Activated CD8-positive, alpha-beta memory T cell treated with anti-CD3 and anti-CD28 coated beads, Interleukin-2, amount 50 U/mL, for 48 hours (primary cell): ENCODE results near the gene GPR137C.

Experiments
- DNase-seq: peaks from one replicate; pipeline ENCODE4 v3.0.0-alpha.2; 2020

The GPR137C gene

GRCh38 chr14:52686176-52686575 lies 133.5 kb downstream of the GPR137C start:
- no peak for DNase-seq
